Osteocyte (in vitro differentiated cells): ENCODE results near the gene CASZ1. TPM values are rescaled to one million over a fixed set of nuclear protein-coding genes. Genes with fewer than 3 reads are reported as not detected.

Source experiments
- DNase-seq: peaks from one replicate; pipeline ENCODE4 v3.0.0; 2021; ENCODE audit warnings: mixed read lengths; ENCODE audit not compliant: unreplicated experiment; ENCODE audit errors: extremely low spot score
- H3K27ac Mint-ChIP-seq: one replicate; pipeline ENCODE4 v1.8.0; 2021; ENCODE audit warnings: mild to moderate bottlenecking, mixed read lengths; ENCODE audit not compliant: unreplicated experiment
- H3K27me3 Mint-ChIP-seq: one replicate; pipeline ENCODE4 v1.8.0; 2021; ENCODE audit warnings: mixed read lengths; ENCODE audit not compliant: unreplicated experiment
- H3K36me3 Mint-ChIP-seq: one replicate; pipeline ENCODE4 v1.8.0; 2021; ENCODE audit warnings: mixed read lengths; ENCODE audit not compliant: unreplicated experiment
- H3K4me1 Mint-ChIP-seq: one replicate; pipeline ENCODE4 v1.8.0; 2021; ENCODE audit warnings: mixed read lengths; ENCODE audit not compliant: unreplicated experiment
- H3K4me3 Mint-ChIP-seq: one replicate; pipeline ENCODE4 v1.8.0; 2021; ENCODE audit warnings: mild to moderate bottlenecking, moderate library complexity, mixed read lengths; ENCODE audit not compliant: unreplicated experiment
- H3K9me3 Mint-ChIP-seq: one replicate; pipeline ENCODE4 v1.8.0; 2021; ENCODE audit warnings: mixed read lengths; ENCODE audit not compliant: unreplicated experiment
- total RNA-seq: library from RNA; stranded (reverse); gene quantifications from 2 replicates; pipeline ENCODE4 v1.2.1, GENCODE V29; 2021
- TF ChIP-seq, protein P1 (sequence below): fragments of 200-600 bp; sonication (generic); IDR thresholded peaks from 2 replicates; pipeline ENCODE4 v1.5.0; 2021; ENCODE audit warnings: antibody characterized with exemption, mild to moderate bottlenecking, moderate library complexity

The CASZ1 gene
- total RNA-seq, 1 donor from 2014 or later = 1.2 TPM

DNA sequence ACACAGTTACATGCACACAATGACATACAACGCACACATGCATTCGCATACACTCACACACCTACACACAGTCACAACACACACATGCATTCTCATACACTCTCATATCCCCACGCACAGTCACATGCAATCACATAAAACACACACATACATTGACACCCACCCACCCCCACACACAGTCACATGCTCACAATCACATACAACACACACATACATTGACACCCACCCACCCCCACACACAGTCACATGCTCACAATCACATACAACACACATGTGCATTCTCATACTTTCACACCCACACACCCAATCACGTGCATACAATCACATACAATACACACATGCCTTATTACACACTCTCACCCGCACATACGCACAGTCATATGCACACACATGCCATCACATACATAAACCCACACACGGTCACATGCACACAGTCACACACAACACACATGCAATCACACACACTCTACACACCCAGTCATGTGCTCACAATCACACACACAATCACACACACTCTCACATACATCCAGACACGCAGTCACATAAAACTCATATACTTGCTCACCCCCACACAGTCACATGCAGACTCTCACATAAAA is 134.3 kb downstream of the CASZ1 start:
- Mint-ChIP-seq H3K9me3 (no peaks in the 10 kb centered on the region), H3K36me3 (no peaks in the 10 kb centered on the region), H3K4me1 (peaks cover 5% of the 10 kb centered on the region), H3K4me3 (no peak overlapping the region), H3K27me3 (no peaks in the 10 kb centered on the region), H3K27ac (no peak overlapping the region)
- TF ChIP-seq, protein P1, sequence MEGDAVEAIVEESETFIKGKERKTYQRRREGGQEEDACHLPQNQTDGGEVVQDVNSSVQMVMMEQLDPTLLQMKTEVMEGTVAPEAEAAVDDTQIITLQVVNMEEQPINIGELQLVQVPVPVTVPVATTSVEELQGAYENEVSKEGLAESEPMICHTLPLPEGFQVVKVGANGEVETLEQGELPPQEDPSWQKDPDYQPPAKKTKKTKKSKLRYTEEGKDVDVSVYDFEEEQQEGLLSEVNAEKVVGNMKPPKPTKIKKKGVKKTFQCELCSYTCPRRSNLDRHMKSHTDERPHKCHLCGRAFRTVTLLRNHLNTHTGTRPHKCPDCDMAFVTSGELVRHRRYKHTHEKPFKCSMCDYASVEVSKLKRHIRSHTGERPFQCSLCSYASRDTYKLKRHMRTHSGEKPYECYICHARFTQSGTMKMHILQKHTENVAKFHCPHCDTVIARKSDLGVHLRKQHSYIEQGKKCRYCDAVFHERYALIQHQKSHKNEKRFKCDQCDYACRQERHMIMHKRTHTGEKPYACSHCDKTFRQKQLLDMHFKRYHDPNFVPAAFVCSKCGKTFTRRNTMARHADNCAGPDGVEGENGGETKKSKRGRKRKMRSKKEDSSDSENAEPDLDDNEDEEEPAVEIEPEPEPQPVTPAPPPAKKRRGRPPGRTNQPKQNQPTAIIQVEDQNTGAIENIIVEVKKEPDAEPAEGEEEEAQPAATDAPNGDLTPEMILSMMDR = no peak
- DNase-seq = no peak

DNA sequence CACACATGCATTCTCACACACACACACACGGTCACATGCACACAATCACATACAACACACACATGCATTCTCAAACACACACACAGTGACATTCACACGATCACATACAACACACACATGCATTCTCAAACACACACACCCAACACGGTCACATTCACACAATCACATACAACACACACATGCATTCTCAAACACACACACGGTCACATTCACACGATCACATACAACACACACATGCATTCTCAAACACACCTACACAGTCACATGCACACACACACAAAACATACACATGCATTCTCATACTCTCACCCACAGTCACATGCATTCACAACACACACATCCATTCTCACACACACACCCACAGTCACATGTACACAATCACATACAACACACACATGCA is 135.0 kb downstream of the CASZ1 start:
- no peak for DNase-seq
- Mint-ChIP-seq H3K4me3 (no peak overlapping the region), H3K27me3 (no peaks in the 10 kb centered on the region), H3K9me3 (no peaks in the 10 kb centered on the region), H3K4me1 (peaks cover 5% of the 10 kb centered on the region), H3K36me3 (no peaks in the 10 kb centered on the region), H3K27ac (no peak overlapping the region)
- TF ChIP-seq, protein P1 = no peak

DNA sequence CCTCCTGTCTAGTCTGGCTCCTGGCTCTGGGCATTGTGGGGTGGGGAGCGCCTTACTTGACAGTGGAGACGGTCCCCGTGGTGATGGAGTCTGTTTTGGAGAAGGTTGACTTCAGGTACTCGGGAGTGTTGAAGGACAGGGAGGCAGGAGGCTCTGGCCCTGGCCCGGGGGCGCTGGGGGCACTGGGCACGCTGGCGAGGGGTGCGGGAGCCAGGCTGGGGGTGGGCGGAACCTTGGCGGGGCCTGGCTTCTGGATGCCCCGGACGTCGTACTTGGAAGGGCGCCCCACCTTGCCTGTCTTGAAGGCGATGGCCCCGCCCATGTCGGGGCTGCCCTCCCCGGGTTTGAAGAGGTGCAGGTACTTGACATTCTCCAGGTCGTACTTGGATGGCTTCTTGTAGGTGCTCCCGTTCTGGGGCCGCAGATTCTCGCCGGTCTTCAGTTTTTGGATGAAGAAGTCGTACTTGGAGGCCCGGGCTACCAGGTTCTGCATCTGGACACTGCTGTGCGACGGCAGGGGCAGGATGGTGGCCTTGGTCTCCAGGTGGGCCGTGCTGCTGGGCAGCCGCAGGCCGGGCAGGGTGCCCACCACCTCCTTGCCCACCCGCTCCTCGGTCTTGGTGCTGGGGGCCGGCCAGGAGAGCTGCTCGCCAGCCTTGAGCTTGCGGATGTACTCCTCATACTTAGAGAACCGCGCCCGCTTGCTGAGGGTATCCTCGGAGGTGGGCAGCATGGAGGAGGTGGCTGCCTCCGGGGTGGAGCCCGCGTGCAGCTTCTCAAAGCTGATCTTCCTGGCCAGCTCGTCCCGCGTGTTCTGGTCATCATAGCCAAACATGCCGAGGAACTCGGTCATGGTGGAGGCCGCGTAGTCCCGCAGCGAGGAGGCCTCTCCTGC is 136.6 kb downstream of the CASZ1 start:
- Mint-ChIP-seq H3K27ac (no peak overlapping the region), H3K27me3 (no peaks in the 10 kb centered on the region), H3K4me1 (peaks cover 5% of the 10 kb centered on the region), H3K36me3 (no peaks in the 10 kb centered on the region), H3K4me3 (no peak overlapping the region), H3K9me3 (no peaks in the 10 kb centered on the region)
- TF ChIP-seq, protein P1 = no peak
- no peak for DNase-seq

DNA sequence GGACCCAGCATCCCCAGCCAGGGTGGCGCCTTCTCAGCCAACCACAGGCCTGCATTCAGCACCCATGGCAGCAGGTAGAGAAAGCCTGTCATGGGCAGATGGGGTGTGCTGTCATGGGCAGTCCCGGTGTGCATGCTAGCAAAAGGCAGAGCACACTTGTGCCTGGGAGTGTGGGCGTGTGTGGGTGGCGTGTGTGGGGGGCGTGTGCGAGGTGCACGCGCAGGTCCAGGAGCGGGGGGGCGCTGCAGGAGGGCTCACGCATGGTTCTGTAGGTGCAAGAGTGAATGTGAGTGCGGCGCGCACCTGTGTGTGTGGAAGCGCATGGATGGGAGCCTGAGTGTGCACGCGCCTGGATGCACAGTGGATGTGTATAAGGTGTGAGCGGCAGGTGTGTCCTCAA is 137.2 kb downstream of the CASZ1 start:
- TF ChIP-seq, protein P1 = no peak
- H3K27me3 Mint-ChIP-seq = no peaks in the 10 kb centered on the region

DNA sequence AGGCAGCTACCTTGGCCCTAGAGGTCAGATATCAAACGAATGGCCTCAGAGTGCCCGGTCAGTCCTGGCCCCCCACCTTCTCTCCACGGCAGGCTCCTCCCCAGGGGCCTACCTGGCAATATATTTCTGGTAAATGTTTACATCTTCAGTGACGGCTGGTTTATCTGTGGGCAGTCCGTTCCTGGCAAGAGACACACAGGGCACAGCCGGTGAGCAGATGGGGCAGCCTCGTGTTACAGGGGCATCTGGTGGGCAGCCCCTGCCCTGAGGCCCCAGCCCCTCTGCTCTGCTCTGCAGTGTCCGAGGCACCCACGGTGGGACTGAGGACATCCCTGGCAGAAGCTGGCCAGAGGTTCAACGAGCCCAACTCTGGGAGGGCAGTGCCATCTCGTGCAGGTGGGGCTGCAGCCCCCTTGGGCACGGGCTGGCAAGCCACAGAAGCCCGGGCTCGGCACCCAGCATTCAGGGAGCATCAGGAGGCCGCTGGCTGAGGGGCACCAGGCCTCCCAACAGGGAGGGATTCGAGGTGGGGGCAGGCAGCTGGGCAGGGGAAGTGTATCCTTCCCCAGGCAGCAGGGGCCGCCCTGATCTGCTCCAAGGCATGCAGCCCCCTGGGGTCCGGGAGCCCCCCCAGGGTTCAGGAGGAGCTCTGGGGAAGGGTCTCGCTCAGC is 137.9 kb downstream of the CASZ1 start:
- no peak for DNase-seq
- Mint-ChIP-seq H3K36me3 (no peaks in the 10 kb centered on the region), H3K9me3 (no peaks in the 10 kb centered on the region), H3K4me1 (peaks cover 2% of the 10 kb centered on the region), H3K4me3 (no peak overlapping the region), H3K27ac (no peak overlapping the region), H3K27me3 (no peaks in the 10 kb centered on the region)
- TF ChIP-seq, protein P1 = no peak

More for the DNA sequence above, 137.2 kb downstream of the CASZ1 start:
- H3K9me3 Mint-ChIP-seq = no peaks in the 10 kb centered on the region
- H3K27ac Mint-ChIP-seq = no peak overlapping the region
- no peak for DNase-seq
- peaks cover 4% of the 10 kb centered on the region for H3K4me1 Mint-ChIP-seq
- no peak overlapping the region for H3K4me3 Mint-ChIP-seq
- H3K36me3 Mint-ChIP-seq = no peaks in the 10 kb centered on the region
